Ascending aorta (tissue), 2 donors: ENCODE data around the gene CCDC172. TPM values are rescaled to one million over a fixed set of nuclear protein-coding genes. Genes with fewer than 3 reads are reported as not detected.

Source experiments
- DNase-seq, 2 donors: peaks; one replicate each; pipeline ENCODE4 v3.0.0-alpha.2; 2019; ENCODE audit warnings: low spot score in 2 of 2
- H3K27ac ChIP-seq, 2 donors: fragments of 200-600 bp; sonication (generic); one replicate each; pipeline ENCODE4 v1.5.1; 2016 to 2017; ENCODE audit warnings: mild to moderate bottlenecking in 1 of 2
- H3K27me3 ChIP-seq: fragments of 200-600 bp; sonication (generic); one replicate; pipeline ENCODE4 v1.5.1; 2017
- H3K36me3 ChIP-seq, 2 donors: fragments of 200-600 bp; sonication (generic); one replicate each; pipeline ENCODE4 v1.5.1; 2016
- H3K4me1 ChIP-seq, 2 donors: fragments of 200-600 bp; sonication (generic); one replicate each; pipeline ENCODE4 v1.5.1; 2016 to 2017; ENCODE audit warnings: mild to moderate bottlenecking in 1 of 2
- H3K4me3 ChIP-seq, 2 donors: fragments of 200-600 bp; sonication (generic); one replicate each; pipeline ENCODE4 v1.5.1; 2016 to 2017; ENCODE audit warnings: mild to moderate bottlenecking in 1 of 2
- H3K9me3 ChIP-seq, 2 donors: fragments of 200-600 bp; sonication (generic); one replicate each; pipeline ENCODE4 v1.5.1; 2016
- CTCF ChIP-seq, 3 experiments: fragments of 200-600 bp in 2 of 3; fragments of 450-650 bp in 1 of 3; sonication (generic) in 2 of 3; IDR thresholded peaks; one replicate each; pipeline ENCODE4 v1.5.1; 2016 to 2019; ENCODE audit warnings: antibody characterized with exemption in 3 of 3, mild to moderate bottlenecking in 1 of 3, moderate library complexity in 1 of 3
- intact Hi-C: fragments of 100-400 bp; cut with DNase I; formaldehyde crosslinking; loops from one replicate; pipeline ENCODE4 v1.15.1; 2023
- total RNA-seq: library from RNA; depleted of rRNA; stranded (reverse); fragments of >200 nt; gene quantifications from one replicate; pipeline ENCODE4 v1.1.0, GENCODE V29; 2016

CCDC172 gene
- total RNA-seq, 1 donor from 2014 or later, result not detected

GRCh38 chr10:116300542-116300941, 23.7 kb upstream of the CCDC172 start:
- intact Hi-C loops, result no loop called here
- H3K27ac ChIP-seq, result no peak overlapping the region
- no peak for DNase-seq
- TF ChIP-seq CTCF (IDR thresholded peaks at IDR 0.05), result no peak
- H3K36me3 ChIP-seq, result no peaks in the 10 kb centered on the region
- H3K4me1 ChIP-seq, result no peaks in the 10 kb centered on the region
- no peaks in the 10 kb centered on the region for H3K27me3 ChIP-seq
- no peaks in the 10 kb centered on the region for H3K9me3 ChIP-seq
- H3K4me3 ChIP-seq, result no peak overlapping the region

GRCh38 chr10:116304923-116305322, 19.3 kb upstream of the CCDC172 start:
- intact Hi-C loops, result no loop called here

GRCh38 chr10:116306847-116307246, 17.4 kb upstream of the CCDC172 start:
- H3K27ac ChIP-seq, result no peak overlapping the region
- H3K9me3 ChIP-seq, result no peaks in the 10 kb centered on the region
- no peak for TF ChIP-seq CTCF (IDR thresholded peaks at IDR 0.05)
- intact Hi-C loops, result no loop called here
- H3K4me1 ChIP-seq, result no peaks in the 10 kb centered on the region
- H3K36me3 ChIP-seq, result no peaks in the 10 kb centered on the region
- H3K4me3 ChIP-seq, result no peak overlapping the region
- H3K27me3 ChIP-seq, result no peaks in the 10 kb centered on the region
- no peak for DNase-seq

More at GRCh38 chr10:116304923-116305322, 19.3 kb upstream of the CCDC172 start:
- Histone ChIP-seq H3K4me3 (no peak overlapping the region), H3K36me3 (no peaks in the 10 kb centered on the region), H3K27ac (no peak overlapping the region), H3K27me3 (no peaks in the 10 kb centered on the region), H3K4me1 (no peaks in the 10 kb centered on the region), H3K9me3 (no peaks in the 10 kb centered on the region)
- TF ChIP-seq CTCF (IDR thresholded peaks at IDR 0.05), result no peak
- DNase-seq, result no peak

- DNase-seq, result no peak
- no peaks in the 10 kb centered on the region for H3K4me1 ChIP-seq
- H3K27ac ChIP-seq, result no peak overlapping the region
- H3K27me3 ChIP-seq, result no peaks in the 10 kb centered on the region
- TF ChIP-seq CTCF (IDR thresholded peaks at IDR 0.05), result no peak
- intact Hi-C loops, result no loop called here
- no peaks in the 10 kb centered on the region for H3K36me3 ChIP-seq
- H3K9me3 ChIP-seq, result no peaks in the 10 kb centered on the region
- H3K4me3 ChIP-seq, result no peak overlapping the region
These were observed 16.8 kb upstream of the CCDC172 start for GRCh38 chr10:116307455-116307854.

GRCh38 chr10:116311016-116311415, 13.2 kb upstream of the CCDC172 start:
- Histone ChIP-seq H3K27me3 (no peaks in the 10 kb centered on the region), H3K27ac (no peak overlapping the region), H3K36me3 (no peaks in the 10 kb centered on the region), H3K4me1 (no peaks in the 10 kb centered on the region), H3K9me3 (no peaks in the 10 kb centered on the region), H3K4me3 (no peak overlapping the region)
- intact Hi-C loops, result no loop called here
- no peak for TF ChIP-seq CTCF (IDR thresholded peaks at IDR 0.05)
- no peak for DNase-seq
